GM12878 (cell line): Measurements from ENCODE around the gene TNRC18.

Source experiments
- ATF2 ChIP-seq: IDR thresholded peaks from 2 replicates; pipeline ENCODE4 v1.6.1; 2012; ENCODE audit warnings: low read length, inconsistent platforms
- BMI1 ChIP-seq: fragments of 450-650 bp; IDR thresholded peaks from 2 replicates; pipeline ENCODE4 v1.6.1; 2016; ENCODE audit warnings: mild to moderate bottlenecking, moderate library complexity, borderline replicate concordance
- CREB1 ChIP-seq: IDR thresholded peaks from 2 replicates; pipeline ENCODE4 v1.6.1; 2012; ENCODE audit warnings: low read depth, mild to moderate bottlenecking, inconsistent platforms
- CTCF ChIP-seq, 3 experiments: IDR thresholded peaks in 2 of 3; conservative IDR thresholded peaks in 1 of 3; 2 replicates each; pipeline ENCODE4 v1.5.1; 2011; ENCODE audit warnings: low read depth in 3 of 3, low read length in 3 of 3, mild to moderate bottlenecking in 3 of 3, control low read depth in 2 of 3, moderate library complexity in 2 of 3, inconsistent platforms in 1 of 3, mixed read lengths in 1 of 3; ENCODE audit not compliant: control insufficient read depth in 2 of 3, insufficient read depth in 1 of 3; ENCODE audit errors: extremely low read depth in 1 of 3
- EZH2 ChIP-seq: IDR thresholded peaks from 2 replicates; pipeline ENCODE4 v1.6.1; 2012; ENCODE audit warnings: low read depth, mild to moderate bottlenecking, control low read depth, inconsistent platforms, low read length, borderline replicate concordance; ENCODE audit not compliant: control insufficient read depth
- MYC ChIP-seq: IDR thresholded peaks from 2 replicates; pipeline ENCODE4 v1.6.1; 2011; ENCODE audit warnings: mild to moderate bottlenecking, low read length, moderate library complexity, inconsistent platforms; ENCODE audit not compliant: insufficient read depth, insufficient replicate concordance, insufficient read length, severe bottlenecking
- NBN ChIP-seq: fragments of 450-650 bp; IDR thresholded peaks from 2 replicates; pipeline ENCODE4 v1.6.1; 2016
- RAD51 ChIP-seq: fragments of 450-650 bp; IDR thresholded peaks from 2 replicates; pipeline ENCODE4 v1.6.1; 2016; ENCODE audit warnings: moderate library complexity, mild to moderate bottlenecking, inconsistent platforms
- SMARCA5 ChIP-seq: fragments of 450-650 bp; IDR thresholded peaks from 2 replicates; pipeline ENCODE4 v1.6.1; 2017; ENCODE audit warnings: mild to moderate bottlenecking
- TCF12 ChIP-seq: IDR thresholded peaks from 2 replicates; pipeline ENCODE4 v1.6.1; 2011; ENCODE audit warnings: low read depth, mild to moderate bottlenecking, low read length
- TF ChIP-seq, protein P1 (sequence below): fragments of 450-650 bp; IDR thresholded peaks from 2 replicates; pipeline ENCODE4 v1.6.1; 2014; ENCODE audit warnings: mild to moderate bottlenecking

DNA sequence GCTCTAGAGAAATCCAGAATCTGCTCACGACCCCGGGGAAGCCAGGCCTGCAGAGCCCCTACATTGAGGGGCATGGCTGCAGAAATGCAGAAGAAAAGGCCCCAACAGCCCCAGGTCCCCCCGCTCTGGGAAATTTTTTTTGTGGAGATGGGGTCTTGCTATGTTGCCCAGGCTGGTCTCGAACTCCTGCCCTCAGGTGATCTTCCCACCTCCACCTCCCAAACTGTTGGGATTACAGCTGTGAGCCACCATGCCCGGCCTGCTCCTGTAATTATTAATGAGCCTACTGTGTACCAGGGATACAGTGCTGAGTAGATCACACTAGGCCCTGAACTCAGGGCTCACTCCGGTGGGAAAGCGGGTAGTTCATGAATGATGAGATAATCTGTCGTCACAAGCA, 29.9 kb downstream of the TNRC18 start:
- TF ChIP-seq CTCF (IDR thresholded peaks at IDR 0.05 in 2 of 3, conservative IDR thresholded peaks at IDR 0.05 in 1 of 3; ENCODE audit: control insufficient read depth in 2 of 3, extremely low read depth in 1 of 3, insufficient read depth in 1 of 3, low read depth in 3 of 3, low read length in 3 of 3) (no peak), SMARCA5 (no peak), ATF2 (no peak), MYC (no peak), NBN (no peak), CREB1 (no peak), RAD51 (no peak), EZH2 (no peak), TCF12 (no peak), BMI1 (no peak)
- TF ChIP-seq, protein P1, sequence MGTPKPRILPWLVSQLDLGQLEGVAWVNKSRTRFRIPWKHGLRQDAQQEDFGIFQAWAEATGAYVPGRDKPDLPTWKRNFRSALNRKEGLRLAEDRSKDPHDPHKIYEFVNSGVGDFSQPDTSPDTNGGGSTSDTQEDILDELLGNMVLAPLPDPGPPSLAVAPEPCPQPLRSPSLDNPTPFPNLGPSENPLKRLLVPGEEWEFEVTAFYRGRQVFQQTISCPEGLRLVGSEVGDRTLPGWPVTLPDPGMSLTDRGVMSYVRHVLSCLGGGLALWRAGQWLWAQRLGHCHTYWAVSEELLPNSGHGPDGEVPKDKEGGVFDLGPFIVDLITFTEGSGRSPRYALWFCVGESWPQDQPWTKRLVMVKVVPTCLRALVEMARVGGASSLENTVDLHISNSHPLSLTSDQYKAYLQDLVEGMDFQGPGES, result no peak
